Smooth muscle cell (in vitro differentiated cells): Measurements from ENCODE around the gene FAM20B. TPM values are rescaled to one million over a fixed set of nuclear protein-coding genes. Genes with fewer than 3 reads are reported as not detected.
A peak's percentile ranks its signal among the peaks of the same experiment; 100 is the strongest.

Experiments
- DNase-seq: peaks from one replicate; lab custom pipeline; 2025; ENCODE audit not compliant: unreplicated experiment; lab: John Stamatoyannopoulos, UW
- H2AFZ ChIP-seq: fragments of 200-600 bp; sonication (generic); 2 replicates; pipeline ENCODE4 v1.6.0; 2016; ENCODE audit warnings: antibody characterized with exemption, low read depth, mild to moderate bottlenecking
- H3F3A ChIP-seq: fragments of 200-600 bp; sonication (generic); 2 replicates; pipeline ENCODE4 v1.6.0; 2017; ENCODE audit warnings: antibody characterized with exemption, low read depth
- H3K27ac ChIP-seq: fragments of 200-600 bp; sonication (generic); 2 replicates; pipeline ENCODE4 v1.5.1; 2016; ENCODE audit warnings: low read depth, mild to moderate bottlenecking
- H3K27me3 ChIP-seq: fragments of 200-600 bp; sonication (generic); 2 replicates; pipeline ENCODE4 v1.6.1; 2016; ENCODE audit warnings: low read depth, mild to moderate bottlenecking
- H3K36me3 ChIP-seq: fragments of 200-600 bp; sonication (generic); 2 replicates; pipeline ENCODE4 v1.5.1; 2016; ENCODE audit warnings: low read depth
- H3K4me1 ChIP-seq: fragments of 200-600 bp; sonication (generic); 2 replicates; pipeline ENCODE4 v1.5.1; 2016; ENCODE audit warnings: low read depth
- H3K4me2 ChIP-seq: fragments of 200-600 bp; sonication (generic); 2 replicates; pipeline ENCODE4 v1.6.0; 2016; ENCODE audit warnings: mild to moderate bottlenecking
- H3K4me3 ChIP-seq: fragments of 200-600 bp; sonication (generic); 2 replicates; pipeline ENCODE4 v1.5.1; 2016; ENCODE audit warnings: mild to moderate bottlenecking
- H3K79me2 ChIP-seq: fragments of 200-600 bp; sonication (generic); 2 replicates; pipeline ENCODE4 v1.6.0; 2016; ENCODE audit warnings: low read depth, mild to moderate bottlenecking
- H3K9ac ChIP-seq: fragments of 200-600 bp; sonication (generic); 2 replicates; pipeline ENCODE4 v1.6.0; 2016; ENCODE audit warnings: low read depth
- H3K9me3 ChIP-seq: fragments of 200-600 bp; sonication (generic); replicated peaks from 2 replicates; pipeline ENCODE4 v1.5.1; 2016; ENCODE audit warnings: low read depth
- H4K20me1 ChIP-seq: fragments of 200-600 bp; sonication (generic); 2 replicates; pipeline ENCODE4 v1.6.0; 2016; ENCODE audit warnings: low read depth
- WGBS: methylation state at CpG from one replicate; pipeline ENCODE4 v1.1.7; 2016; ENCODE audit warnings: low lambda C conversion rate; 5-methylcytosine and 5-hydroxymethylcytosine counted together
- polyA plus RNA-seq: library from polyadenylated mRNA; unstranded; fragments of >200 nt; fragmentation: Nextera tagmentation; extraction: Ambion mirVana; gene quantifications from 2 replicates; pipeline ENCODE4 v1.2.1, GENCODE V29; 2016
- total RNA-seq: library from RNA; depleted of rRNA; stranded (reverse); fragments of >200 nt; gene quantifications from 2 replicates; pipeline ENCODE4 v1.2.3, GENCODE V29; 2014
- TF ChIP-seq, protein P1 (sequence below): fragments of 200-600 bp; sonication (generic); IDR thresholded peaks from 2 replicates; pipeline ENCODE4 v1.5.1; 2017; ENCODE audit warnings: borderline replicate concordance, mild to moderate bottlenecking, antibody characterized with exemption; ENCODE audit not compliant: insufficient read depth, poor library complexity, severe bottlenecking

Gene FAM20B
- total and polyA plus RNA-seq, 2 experiments from 2014 or later, result 7.8 to 21.1 TPM

GRCh38 chr1:179026813-179027669 is 1.3 kb downstream of the FAM20B start:
- H3K27me3 ChIP-seq, result no peaks in the 10 kb centered on the region
- peak overlapping the region; percentile 85 for H3K4me2 ChIP-seq
- H4K20me1 ChIP-seq, result peaks cover 15% of the 10 kb centered on the region
- H2AFZ ChIP-seq, result peak overlapping the region; percentile 98
- H3K27ac ChIP-seq, result no peak overlapping the region
- WGBS, result 40% methylated on average over 11 of the region's 11 CpGs
- H3K4me3 ChIP-seq, result peak overlapping the region; percentile 74
- peaks cover 16% of the 10 kb centered on the region for H3K4me1 ChIP-seq
- H3K9ac ChIP-seq, result peak overlapping the region; percentile 80
- DNase-seq, result no peak
- TF ChIP-seq, protein P1, sequence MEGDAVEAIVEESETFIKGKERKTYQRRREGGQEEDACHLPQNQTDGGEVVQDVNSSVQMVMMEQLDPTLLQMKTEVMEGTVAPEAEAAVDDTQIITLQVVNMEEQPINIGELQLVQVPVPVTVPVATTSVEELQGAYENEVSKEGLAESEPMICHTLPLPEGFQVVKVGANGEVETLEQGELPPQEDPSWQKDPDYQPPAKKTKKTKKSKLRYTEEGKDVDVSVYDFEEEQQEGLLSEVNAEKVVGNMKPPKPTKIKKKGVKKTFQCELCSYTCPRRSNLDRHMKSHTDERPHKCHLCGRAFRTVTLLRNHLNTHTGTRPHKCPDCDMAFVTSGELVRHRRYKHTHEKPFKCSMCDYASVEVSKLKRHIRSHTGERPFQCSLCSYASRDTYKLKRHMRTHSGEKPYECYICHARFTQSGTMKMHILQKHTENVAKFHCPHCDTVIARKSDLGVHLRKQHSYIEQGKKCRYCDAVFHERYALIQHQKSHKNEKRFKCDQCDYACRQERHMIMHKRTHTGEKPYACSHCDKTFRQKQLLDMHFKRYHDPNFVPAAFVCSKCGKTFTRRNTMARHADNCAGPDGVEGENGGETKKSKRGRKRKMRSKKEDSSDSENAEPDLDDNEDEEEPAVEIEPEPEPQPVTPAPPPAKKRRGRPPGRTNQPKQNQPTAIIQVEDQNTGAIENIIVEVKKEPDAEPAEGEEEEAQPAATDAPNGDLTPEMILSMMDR, result no peak
- peaks cover 3% of the 10 kb centered on the region for H3F3A ChIP-seq
- H3K9me3 ChIP-seq, result no peaks in the 10 kb centered on the region
- H3K79me2 ChIP-seq, result peaks cover 47% of the 10 kb centered on the region
- no peaks in the 10 kb centered on the region for H3K36me3 ChIP-seq

- Histone ChIP-seq H3K9me3 (no peaks in the 10 kb centered on the region), H3K27me3 (no peaks in the 10 kb centered on the region), H4K20me1 (peaks cover 35% of the 10 kb centered on the region), H2AFZ (no peak overlapping the region), H3K79me2 (peaks cover 67% of the 10 kb centered on the region), H3K27ac (no peak overlapping the region), H3F3A (peaks cover 3% of the 10 kb centered on the region), H3K9ac (no peak overlapping the region), H3K36me3 (no peaks in the 10 kb centered on the region), H3K4me1 (peaks cover 21% of the 10 kb centered on the region), H3K4me2 (no peak overlapping the region), H3K4me3 (no peak overlapping the region)
- WGBS, result 50% methylated on average over 3 of the region's 3 CpGs
- no peak for DNase-seq
- TF ChIP-seq, protein P1, result no peak
Observed at GRCh38 chr1:179029321-179029759, 3.6 kb downstream of the FAM20B start.

DNA sequence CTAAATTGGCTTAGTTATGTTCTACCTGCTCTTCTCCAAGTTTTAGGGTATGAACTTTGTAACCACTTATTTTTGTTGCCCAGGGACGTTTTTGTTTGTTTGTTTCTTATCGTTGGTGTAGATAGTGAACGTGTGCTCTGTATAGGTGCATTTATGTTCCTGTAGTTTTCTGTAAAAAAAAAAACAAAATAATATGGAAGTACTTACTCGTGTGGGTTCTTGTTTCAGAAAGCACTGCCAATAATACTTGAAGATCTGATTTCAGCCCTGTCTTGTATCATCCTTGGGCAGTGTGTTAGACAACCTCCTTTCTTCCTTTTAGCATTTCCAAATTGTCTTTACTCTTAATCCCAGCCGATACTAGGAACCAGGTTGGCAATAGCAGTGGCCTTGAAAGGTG is 4.4 kb downstream of the FAM20B start:
- Histone ChIP-seq H4K20me1 (peaks cover 43% of the 10 kb centered on the region), H3K27me3 (no peaks in the 10 kb centered on the region), H3F3A (peaks cover 3% of the 10 kb centered on the region), H3K4me3 (no peak overlapping the region), H3K4me1 (peaks cover 21% of the 10 kb centered on the region), H3K36me3 (no peaks in the 10 kb centered on the region), H3K27ac (no peak overlapping the region), H3K9me3 (no peaks in the 10 kb centered on the region), H3K4me2 (no peak overlapping the region), H2AFZ (no peak overlapping the region), H3K9ac (no peak overlapping the region), H3K79me2 (peaks cover 75% of the 10 kb centered on the region)
- TF ChIP-seq, protein P1, result no peak
- 84% methylated on average over 5 of the region's 5 CpGs for WGBS
- DNase-seq, result no peak
